Neural progenitor cell (in vitro differentiated cells): ENCODE measurements around the gene SNRNP200. TPM values are rescaled to one million over a fixed set of nuclear protein-coding genes. Genes with fewer than 3 reads are reported as not detected.
A peak's percentile ranks its signal among the peaks of the same experiment; 100 is the strongest.

Experiments
- DNase-seq: peaks from one replicate; pipeline ENCODE4 v3.0.0-alpha.2; 2016; ENCODE audit warnings: low spot score
- H2AFZ ChIP-seq: fragments of 200-600 bp; sonication (generic); replicated peaks from 2 replicates; pipeline ENCODE4 v1.6.1; 2016; ENCODE audit warnings: antibody characterized with exemption
- H3F3A ChIP-seq: fragments of 200-600 bp; sonication (generic); 2 replicates; pipeline ENCODE4 v1.6.1; 2016; ENCODE audit warnings: antibody characterized with exemption, low read depth
- H3K27ac ChIP-seq: fragments of 200-600 bp; sonication (generic); 2 replicates; pipeline ENCODE4 v1.5.1; 2016; ENCODE audit warnings: mild to moderate bottlenecking
- H3K27me3 ChIP-seq: fragments of 200-600 bp; sonication (generic); 2 replicates; pipeline ENCODE4 v1.6.1; 2016; ENCODE audit warnings: mild to moderate bottlenecking, moderate library complexity
- H3K36me3 ChIP-seq: fragments of 200-600 bp; sonication (generic); 2 replicates; pipeline ENCODE4 v1.5.1; 2016
- H3K4me1 ChIP-seq: fragments of 200-600 bp; sonication (generic); 2 replicates; pipeline ENCODE4 v1.6.1; 2016; ENCODE audit warnings: mixed run types
- H3K4me2 ChIP-seq: fragments of 200-600 bp; sonication (generic); 2 replicates; pipeline ENCODE4 v1.6.1; 2016
- H3K4me3 ChIP-seq: fragments of 200-600 bp; sonication (generic); 2 replicates; pipeline ENCODE4 v1.5.1; 2016
- H3K79me2 ChIP-seq: fragments of 200-600 bp; sonication (generic); 2 replicates; pipeline ENCODE4 v1.6.1; 2016; ENCODE audit warnings: low read depth
- H3K9ac ChIP-seq: fragments of 200-600 bp; sonication (generic); 2 replicates; pipeline ENCODE4 v1.6.1; 2016
- H3K9me3 ChIP-seq: fragments of 200-600 bp; sonication (generic); 2 replicates; pipeline ENCODE4 v1.5.1; 2016; ENCODE audit warnings: low read depth
- H4K20me1 ChIP-seq: fragments of 200-600 bp; sonication (generic); 2 replicates; pipeline ENCODE4 v1.6.1; 2016; ENCODE audit warnings: low read depth
- H3K27ac Mint-ChIP-seq: 3 replicates; pipeline ENCODE4 v1.8.0; 2021; ENCODE audit warnings: mixed read lengths
- H3K27me3 Mint-ChIP-seq: 2 replicates; pipeline ENCODE4 v1.8.0; 2022; ENCODE audit warnings: low read depth, mild to moderate bottlenecking, inconsistent platforms, moderate library complexity, mixed read lengths; ENCODE audit not compliant: insufficient read depth
- H3K36me3 Mint-ChIP-seq: 3 replicates; pipeline ENCODE4 v1.8.0; 2021; ENCODE audit warnings: mixed read lengths
- H3K4me1 Mint-ChIP-seq: 3 replicates; pipeline ENCODE4 v1.8.0; 2021; ENCODE audit warnings: mixed read lengths
- H3K4me3 Mint-ChIP-seq: 3 replicates; pipeline ENCODE4 v1.8.0; 2021; ENCODE audit warnings: mild to moderate bottlenecking, moderate library complexity, mixed read lengths
- H3K9me3 Mint-ChIP-seq: 3 replicates; pipeline ENCODE4 v1.8.0; 2020; ENCODE audit warnings: mixed read lengths
- CTCF ChIP-seq: fragments of 200-600 bp; sonication (generic); IDR thresholded peaks from 2 replicates; pipeline ENCODE4 v1.5.1; 2017; ENCODE audit warnings: antibody characterized with exemption, mild to moderate bottlenecking
- EZH2 ChIP-seq: fragments of 200-600 bp; sonication (generic); IDR thresholded peaks from 2 replicates; pipeline ENCODE4 v1.6.1; 2017; ENCODE audit warnings: antibody characterized with exemption, mild to moderate bottlenecking, moderate library complexity
- EZH2phosphoT487 ChIP-seq: fragments of 200-600 bp; sonication (generic); IDR thresholded peaks from 2 replicates; pipeline ENCODE4 v1.6.1; 2017; ENCODE audit warnings: antibody characterized with exemption
- total RNA-seq: library from RNA; depleted of rRNA; stranded (reverse); fragments of >200 nt; gene quantifications from 2 replicates; pipeline ENCODE4 v1.2.3, GENCODE V29; 2015; ENCODE audit warnings: low replicate concordance

The SNRNP200 gene
- total RNA-seq, 1 donor from 2014 or later = 94.3 TPM

GRCh38 chr2:96243843-96244242, 61.5 kb downstream of the SNRNP200 start:
- no peaks in the 10 kb centered on the region for H3K4me1 ChIP-seq
- no peaks in the 10 kb centered on the region for H3F3A ChIP-seq
- no peaks in the 10 kb centered on the region for H3K36me3 ChIP-seq
- no peaks in the 10 kb centered on the region for H3K9me3 Mint-ChIP-seq
- no peak overlapping the region for H3K4me3 ChIP-seq
- no peaks in the 10 kb centered on the region for H4K20me1 ChIP-seq
- TF ChIP-seq EZH2 (no peak), EZH2phosphoT487 (no peak), CTCF (no peak)
- no peak overlapping the region for H2AFZ ChIP-seq
- H3K9me3 ChIP-seq = no peaks in the 10 kb centered on the region
- no peaks in the 10 kb centered on the region for H3K4me1 Mint-ChIP-seq
- H3K4me2 ChIP-seq = no peak overlapping the region
- no peak overlapping the region for H3K27ac Mint-ChIP-seq
- H3K27ac ChIP-seq = no peak overlapping the region
- peaks cover 2% of the 10 kb centered on the region for H3K36me3 Mint-ChIP-seq
- H3K27me3 ChIP-seq = no peaks in the 10 kb centered on the region
- DNase-seq = no peak
- H3K79me2 ChIP-seq = no peaks in the 10 kb centered on the region
- H3K9ac ChIP-seq = no peak overlapping the region
- no peaks in the 10 kb centered on the region for H3K27me3 Mint-ChIP-seq
- H3K4me3 Mint-ChIP-seq = no peak overlapping the region

GRCh38 chr2:96241900-96242611, 63.3 kb downstream of the SNRNP200 start:
- Mint-ChIP-seq H3K27me3 (no peaks in the 10 kb centered on the region), H3K4me3 (no peak overlapping the region), H3K9me3 (no peaks in the 10 kb centered on the region), H3K4me1 (no peaks in the 10 kb centered on the region), H3K36me3 (peaks cover 2% of the 10 kb centered on the region), H3K27ac (no peak overlapping the region)
- Histone ChIP-seq H3K4me3 (no peak overlapping the region), H3K27ac (no peak overlapping the region), H4K20me1 (no peaks in the 10 kb centered on the region), H3K4me1 (no peaks in the 10 kb centered on the region), H3K36me3 (no peaks in the 10 kb centered on the region), H3K9me3 (no peaks in the 10 kb centered on the region), H3F3A (no peaks in the 10 kb centered on the region), H3K4me2 (no peak overlapping the region), H3K27me3 (no peaks in the 10 kb centered on the region), H3K79me2 (no peaks in the 10 kb centered on the region), H2AFZ (no peak overlapping the region), H3K9ac (no peak overlapping the region)
- no peak for DNase-seq
- no peak for TF ChIP-seq EZH2phosphoT487
- no peak for TF ChIP-seq CTCF
- TF ChIP-seq EZH2 = no peak

GRCh38 chr2:96241227-96241626, 64.1 kb downstream of the SNRNP200 start:
- H4K20me1 ChIP-seq = no peaks in the 10 kb centered on the region
- H3K9ac ChIP-seq = no peak overlapping the region
- TF ChIP-seq EZH2 = no peak
- TF ChIP-seq CTCF = peak; percentile 21
- TF ChIP-seq EZH2phosphoT487 = no peak
- no peak overlapping the region for H2AFZ ChIP-seq
- Mint-ChIP-seq H3K4me1 (no peaks in the 10 kb centered on the region), H3K27me3 (no peaks in the 10 kb centered on the region), H3K9me3 (no peaks in the 10 kb centered on the region), H3K4me3 (no peak overlapping the region), H3K27ac (no peak overlapping the region), H3K36me3 (peaks cover 2% of the 10 kb centered on the region)
- no peaks in the 10 kb centered on the region for H3K79me2 ChIP-seq
- H3K36me3 ChIP-seq = no peaks in the 10 kb centered on the region
- H3K9me3 ChIP-seq = no peaks in the 10 kb centered on the region
- H3K27ac ChIP-seq = no peak overlapping the region
- peak; percentile 46 for DNase-seq
- H3K27me3 ChIP-seq = no peaks in the 10 kb centered on the region
- H3F3A ChIP-seq = no peaks in the 10 kb centered on the region
- no peaks in the 10 kb centered on the region for H3K4me1 ChIP-seq
- no peak overlapping the region for H3K4me2 ChIP-seq
- H3K4me3 ChIP-seq = no peak overlapping the region
